GM18511 (cell line): ENCODE measurements around the gene CR1.
A peak's percentile ranks its signal among the peaks of the same experiment; 100 is the strongest.
"Not testable (repeated sequence)": the region's sequence is repeated elsewhere in the genome, so short reads cannot be mapped to it uniquely, and the experiment has no call there.

Source experiments
- ATAC-seq: cut with Tn5 transposase; IDR thresholded peaks from one replicate; pipeline ENCODE4 v1.9.1; 2021; ENCODE audit warnings: mild to moderate bottlenecking, moderate library complexity; ENCODE audit not compliant: unreplicated experiment

Gene CR1

DNA sequence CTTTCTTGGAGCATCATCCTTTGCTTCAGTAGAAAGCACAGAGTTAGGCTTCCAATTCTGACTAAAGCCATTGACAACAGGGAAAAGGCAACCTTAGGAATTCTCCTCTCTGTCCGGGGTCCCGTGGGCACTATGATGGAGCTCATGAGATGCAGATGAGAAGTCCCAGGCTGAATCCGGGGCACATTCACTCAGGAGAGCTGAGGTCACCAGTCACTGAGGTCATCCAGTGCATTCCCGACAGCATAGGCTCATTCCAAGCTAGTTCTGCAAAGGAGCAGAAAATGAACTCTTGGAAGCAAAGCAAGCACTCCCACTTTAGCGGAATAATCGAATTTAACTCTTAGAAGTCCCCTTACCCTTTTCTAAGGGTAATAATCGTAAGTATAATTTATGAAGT, 6.8 kb downstream of the CR1 start:
- no peak for ATAC-seq

GRCh38 chr1:207503950-207504349, 8.0 kb downstream of the CR1 start:
- no peak for ATAC-seq

DNA sequence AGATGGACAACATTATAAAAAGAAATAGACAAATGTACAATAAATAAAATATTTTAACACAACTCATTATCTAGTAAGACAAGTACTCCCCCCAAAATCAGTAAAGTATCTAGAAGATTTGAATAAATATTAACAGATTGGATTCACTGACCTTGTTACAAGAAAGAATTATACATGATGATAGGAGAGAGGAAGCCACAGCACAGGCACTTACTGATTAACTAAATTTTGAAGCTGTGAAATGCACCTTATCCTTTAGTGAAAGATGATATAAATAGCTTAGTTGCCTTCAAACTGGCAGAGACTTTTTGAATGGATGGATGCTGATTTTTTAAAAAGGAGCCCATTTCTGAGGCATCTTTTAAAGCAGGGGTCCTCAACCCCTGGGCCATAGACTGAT, 8.5 kb downstream of the CR1 start:
- peak; percentile 54 for ATAC-seq

- no peak for ATAC-seq
These were observed 14.5 kb downstream of the CR1 start for GRCh38 chr1:207510444-207510843.

GRCh38 chr1:207514890-207515289, 18.9 kb downstream of the CR1 start:
- ATAC-seq: no peak

- ATAC-seq: no peak
These were observed 20.8 kb downstream of the CR1 start for GRCh38 chr1:207516729-207517128.

GRCh38 chr1:207518608-207519236, 22.8 kb downstream of the CR1 start:
- no peak for ATAC-seq

GRCh38 chr1:207519505-207520399, 23.8 kb downstream of the CR1 start:
- ATAC-seq: no peak

DNA sequence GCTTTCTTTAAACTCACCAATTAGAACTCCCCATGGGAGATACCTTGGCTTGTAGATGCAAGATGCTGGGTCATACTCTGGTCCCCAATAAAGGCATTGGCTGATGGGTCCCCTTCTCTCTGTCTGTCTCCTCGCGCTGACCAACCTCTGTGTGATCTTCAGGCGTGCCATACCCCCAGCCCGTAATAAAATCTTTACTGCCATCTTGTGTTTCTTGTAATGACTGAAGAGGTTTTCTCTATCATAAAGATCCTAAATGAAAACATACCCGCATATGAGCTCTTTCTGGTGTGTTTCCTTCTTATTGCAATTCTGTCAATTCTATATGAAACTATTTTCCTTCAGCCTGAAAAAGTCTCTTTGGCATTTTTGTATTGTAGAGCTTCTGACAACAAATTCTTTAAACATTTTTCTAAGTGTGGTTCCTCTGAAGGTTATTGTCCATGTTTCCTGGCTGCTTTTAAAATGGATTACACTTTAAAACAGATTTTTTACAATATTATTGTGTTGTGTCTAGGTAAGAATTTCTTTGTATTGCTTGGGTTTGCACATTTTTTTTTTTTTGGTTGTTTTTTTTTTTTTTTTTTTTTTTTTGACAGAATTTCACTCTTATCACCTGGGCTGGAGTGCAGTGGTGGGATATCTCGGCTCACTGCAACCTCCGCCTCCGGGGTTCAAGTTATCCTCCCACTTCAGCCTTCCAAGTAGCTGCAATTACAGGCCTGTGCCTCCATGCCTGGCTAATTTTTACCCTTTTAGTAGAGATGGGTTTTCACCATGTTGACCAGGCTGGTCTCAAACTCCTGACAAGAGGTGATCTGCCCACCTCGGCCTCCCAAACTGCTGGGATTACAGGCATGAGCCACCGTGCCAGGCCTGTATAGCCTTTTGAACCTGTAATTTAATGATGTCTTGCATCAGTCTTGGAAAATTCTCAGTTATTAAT, 24.7 kb downstream of the CR1 start:
- not testable (repeated sequence) for ATAC-seq

- not testable (repeated sequence) for ATAC-seq
These were observed 29.3 kb downstream of the CR1 start for GRCh38 chr1:207525239-207525638.

DNA sequence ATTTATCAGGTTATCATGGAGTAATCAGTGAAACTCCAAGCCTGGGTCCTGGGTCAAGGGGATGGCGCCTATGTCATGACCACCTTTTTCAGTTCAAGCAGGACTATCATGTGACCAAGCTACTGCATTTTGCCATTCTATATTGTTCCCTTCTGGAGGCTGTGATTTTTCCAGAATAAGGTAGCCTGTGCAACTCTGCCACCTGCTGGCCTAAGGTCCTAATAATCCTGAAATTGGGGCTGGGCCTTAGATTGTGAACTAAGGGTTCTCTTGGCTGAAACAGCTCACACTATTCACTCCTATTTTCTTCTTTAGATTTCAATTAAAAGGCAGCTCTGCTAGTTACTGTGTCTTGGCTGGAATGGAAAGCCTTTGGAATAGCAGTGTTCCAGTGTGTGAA, 32.4 kb downstream of the CR1 start:
- not testable (repeated sequence) for ATAC-seq

DNA sequence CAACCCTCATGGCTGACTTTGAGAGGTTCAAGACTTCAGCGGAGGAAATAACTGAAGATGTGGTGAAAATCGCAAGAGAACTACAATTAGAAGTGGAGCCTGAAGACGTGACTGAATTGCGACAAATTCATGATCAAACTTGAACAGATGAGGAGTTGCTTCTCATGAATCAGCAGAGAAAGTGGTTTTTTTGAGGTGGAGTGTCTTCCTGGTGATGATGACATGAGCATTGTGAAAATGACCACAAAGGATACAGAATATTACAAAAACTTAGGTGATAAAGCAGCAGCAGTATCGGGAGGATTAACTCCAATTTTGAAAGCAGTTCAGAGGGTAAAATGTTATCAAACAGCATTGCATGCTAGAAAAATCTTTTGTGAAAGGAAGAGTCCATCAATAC, 40.3 kb downstream of the CR1 start:
- ATAC-seq: not testable (repeated sequence)

DNA sequence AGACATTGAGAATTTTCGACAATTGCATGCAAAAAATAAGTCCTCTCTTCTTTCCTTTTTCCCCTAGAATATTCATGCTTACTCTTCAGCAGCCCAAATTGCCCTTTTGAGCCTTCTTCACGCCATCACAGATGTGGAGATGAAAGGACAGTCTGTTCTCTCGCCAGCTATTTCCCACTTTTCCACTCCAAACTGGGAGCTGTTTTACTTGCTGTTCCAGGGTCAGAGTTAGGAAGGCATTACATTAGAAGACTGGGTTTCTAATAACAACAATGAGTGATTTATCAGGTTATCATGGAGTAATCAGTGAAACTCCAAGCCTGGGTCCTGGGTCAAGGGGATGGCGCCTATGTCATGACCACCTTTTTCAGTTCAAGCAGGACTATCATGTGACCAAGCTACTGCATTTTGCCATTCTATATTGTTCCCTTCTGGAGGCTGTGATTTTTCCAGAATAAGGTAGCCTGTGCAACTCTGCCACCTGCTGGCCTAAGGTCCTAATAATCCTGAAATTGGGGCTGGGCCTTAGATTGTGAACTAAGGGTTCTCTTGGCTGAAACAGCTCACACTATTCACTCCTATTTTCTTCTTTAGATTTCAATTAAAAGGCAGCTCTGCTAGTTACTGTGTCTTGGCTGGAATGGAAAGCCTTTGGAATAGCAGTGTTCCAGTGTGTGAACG, 50.9 kb downstream of the CR1 start:
- not testable (repeated sequence) for ATAC-seq

- ATAC-seq: not testable (repeated sequence)
These were observed 58.9 kb downstream of the CR1 start for GRCh38 chr1:207554823-207555222.

GRCh38 chr1:207565546-207566468, 69.8 kb downstream of the CR1 start:
- ATAC-seq: no peak

DNA sequence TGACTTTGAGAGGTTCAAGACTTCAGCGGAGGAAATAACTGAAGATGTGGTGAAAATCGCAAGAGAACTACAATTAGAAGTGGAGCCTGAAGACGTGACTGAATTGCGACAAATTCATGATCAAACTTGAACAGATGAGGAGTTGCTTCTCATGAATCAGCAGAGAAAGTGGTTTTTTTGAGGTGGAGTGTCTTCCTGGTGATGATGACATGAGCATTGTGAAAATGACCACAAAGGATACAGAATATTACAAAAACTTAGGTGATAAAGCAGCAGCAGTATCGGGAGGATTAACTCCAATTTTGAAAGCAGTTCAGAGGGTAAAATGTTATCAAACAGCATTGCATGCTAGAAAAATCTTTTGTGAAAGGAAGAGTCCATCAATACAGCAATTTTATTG, 76.0 kb downstream of the CR1 start:
- ATAC-seq: not testable (repeated sequence)

DNA sequence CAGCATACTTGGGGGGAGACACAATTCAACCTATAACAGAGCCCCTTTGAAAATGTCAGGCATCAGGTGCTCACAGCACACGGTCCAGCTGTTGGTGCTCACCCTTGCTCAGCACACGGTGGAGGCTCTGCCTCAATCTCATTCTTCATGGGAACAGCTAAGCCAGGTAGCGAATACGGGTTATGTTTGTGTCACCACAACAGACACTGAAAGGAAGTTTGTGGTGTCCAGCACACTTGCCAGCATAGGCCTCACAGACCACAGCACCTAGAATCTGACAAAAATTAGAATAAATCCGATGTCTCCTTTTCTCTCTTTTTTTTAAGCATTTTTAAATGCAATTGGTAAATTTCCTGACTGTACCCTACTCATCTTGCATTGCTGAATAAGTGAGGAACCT, 77.1 kb downstream of the CR1 start:
- not testable (repeated sequence) for ATAC-seq

GRCh38 chr1:207575381-207575780, 79.4 kb downstream of the CR1 start:
- not testable (repeated sequence) for ATAC-seq

GRCh38 chr1:207578796-207579435, 83.0 kb downstream of the CR1 start:
- ATAC-seq: peak; percentile 16
